RWPE2 (cell line): ENCODE measurements around the gene PDLIM4.

Experiments
- ATAC-seq: fragments of 200-7000 bp; cut with Tn5 transposase; 3 replicates; pipeline ENCODE4 v1.9.1; 2021; ENCODE audit warnings: low read depth
- DNase-seq: peaks from one replicate; pipeline ENCODE4 v3.0.0-alpha.2; 2020; ENCODE audit warnings: low spot score
- H3K27ac ChIP-seq: fragments of 450-650 bp; 2 replicates; pipeline ENCODE4 v1.5.1; 2017; ENCODE audit warnings: mild to moderate bottlenecking; ENCODE audit not compliant: poor library complexity, severe bottlenecking
- H3K27me3 ChIP-seq: fragments of 250-450 bp; sonication (Bioruptor Pico); 2 replicates; pipeline ENCODE4 v1.5.1; 2021; ENCODE audit warnings: mild to moderate bottlenecking, moderate library complexity; ENCODE audit not compliant: insufficient read depth, poor library complexity, severe bottlenecking
- H3K36me3 ChIP-seq: fragments of 250-450 bp; sonication (Bioruptor Pico); 2 replicates; pipeline ENCODE4 v1.5.1; 2020; ENCODE audit warnings: low read depth, mild to moderate bottlenecking, moderate library complexity
- H3K4me1 ChIP-seq: fragments of 250-450 bp; sonication (Bioruptor Pico); 2 replicates; pipeline ENCODE4 v1.5.1; 2021; ENCODE audit warnings: mild to moderate bottlenecking, moderate library complexity; ENCODE audit not compliant: insufficient read depth, poor library complexity, severe bottlenecking
- H3K4me3 ChIP-seq: fragments of 250-450 bp; sonication (Bioruptor Pico); 2 replicates; pipeline ENCODE4 v1.5.1; 2021; ENCODE audit warnings: mild to moderate bottlenecking, moderate library complexity; ENCODE audit not compliant: severe bottlenecking
- H3K9me3 ChIP-seq: fragments of 250-450 bp; sonication (Bioruptor Pico); 2 replicates; pipeline ENCODE4 v1.5.1; 2021; ENCODE audit warnings: mild to moderate bottlenecking, moderate library complexity; ENCODE audit not compliant: severe bottlenecking
- TF ChIP-seq, protein P1 (sequence below): fragments of 450-650 bp; IDR thresholded peaks from one replicate; pipeline ENCODE4 v1.5.1; 2017; ENCODE audit warnings: mild to moderate bottlenecking, moderate library complexity; ENCODE audit not compliant: poor library complexity, severe bottlenecking

The PDLIM4 gene

DNA sequence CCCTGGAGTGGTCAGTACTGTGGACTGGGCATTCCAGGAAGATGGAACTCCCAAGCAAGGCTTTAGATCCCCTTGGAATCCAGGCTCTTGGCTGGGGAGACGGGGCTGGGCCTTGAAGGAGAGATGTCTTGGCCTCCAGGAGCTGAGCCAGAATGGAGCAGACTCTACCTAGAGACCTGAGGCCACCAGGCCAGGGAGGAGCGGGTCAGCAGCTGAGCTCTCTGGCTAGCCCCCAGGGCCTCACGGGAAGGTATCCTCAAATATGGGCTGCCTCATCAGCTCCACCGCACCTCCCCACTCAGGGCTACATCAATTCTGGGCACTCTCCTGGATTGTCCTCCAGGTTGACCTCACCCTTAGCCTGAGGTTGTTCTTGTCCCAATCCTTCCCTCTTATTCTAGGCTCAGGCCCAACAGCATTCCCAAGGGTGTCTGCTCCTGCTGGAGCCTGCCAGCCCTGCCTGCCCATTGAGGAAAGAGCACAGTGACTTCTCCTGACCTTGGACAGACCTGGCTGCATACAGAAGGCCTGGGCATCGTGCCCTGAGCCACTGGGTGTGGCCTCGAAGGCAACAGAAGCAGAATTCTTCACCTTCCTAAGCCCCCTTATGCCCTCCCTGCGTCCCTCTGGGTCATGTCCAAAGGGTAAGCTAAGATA is 3.0 kb upstream of the PDLIM4 start:
- no peak overlapping the region for H3K27ac ChIP-seq
- ATAC-seq (no peak), DNase-seq (peak; percentile 40)
- no peaks in the 10 kb centered on the region for H3K9me3 ChIP-seq
- H3K4me1 ChIP-seq = peaks cover 11% of the 10 kb centered on the region
- H3K36me3 ChIP-seq = no peaks in the 10 kb centered on the region
- H3K27me3 ChIP-seq = no peaks in the 10 kb centered on the region
- TF ChIP-seq, protein P1, sequence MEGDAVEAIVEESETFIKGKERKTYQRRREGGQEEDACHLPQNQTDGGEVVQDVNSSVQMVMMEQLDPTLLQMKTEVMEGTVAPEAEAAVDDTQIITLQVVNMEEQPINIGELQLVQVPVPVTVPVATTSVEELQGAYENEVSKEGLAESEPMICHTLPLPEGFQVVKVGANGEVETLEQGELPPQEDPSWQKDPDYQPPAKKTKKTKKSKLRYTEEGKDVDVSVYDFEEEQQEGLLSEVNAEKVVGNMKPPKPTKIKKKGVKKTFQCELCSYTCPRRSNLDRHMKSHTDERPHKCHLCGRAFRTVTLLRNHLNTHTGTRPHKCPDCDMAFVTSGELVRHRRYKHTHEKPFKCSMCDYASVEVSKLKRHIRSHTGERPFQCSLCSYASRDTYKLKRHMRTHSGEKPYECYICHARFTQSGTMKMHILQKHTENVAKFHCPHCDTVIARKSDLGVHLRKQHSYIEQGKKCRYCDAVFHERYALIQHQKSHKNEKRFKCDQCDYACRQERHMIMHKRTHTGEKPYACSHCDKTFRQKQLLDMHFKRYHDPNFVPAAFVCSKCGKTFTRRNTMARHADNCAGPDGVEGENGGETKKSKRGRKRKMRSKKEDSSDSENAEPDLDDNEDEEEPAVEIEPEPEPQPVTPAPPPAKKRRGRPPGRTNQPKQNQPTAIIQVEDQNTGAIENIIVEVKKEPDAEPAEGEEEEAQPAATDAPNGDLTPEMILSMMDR = no peak
- H3K4me3 ChIP-seq = no peak overlapping the region

DNA sequence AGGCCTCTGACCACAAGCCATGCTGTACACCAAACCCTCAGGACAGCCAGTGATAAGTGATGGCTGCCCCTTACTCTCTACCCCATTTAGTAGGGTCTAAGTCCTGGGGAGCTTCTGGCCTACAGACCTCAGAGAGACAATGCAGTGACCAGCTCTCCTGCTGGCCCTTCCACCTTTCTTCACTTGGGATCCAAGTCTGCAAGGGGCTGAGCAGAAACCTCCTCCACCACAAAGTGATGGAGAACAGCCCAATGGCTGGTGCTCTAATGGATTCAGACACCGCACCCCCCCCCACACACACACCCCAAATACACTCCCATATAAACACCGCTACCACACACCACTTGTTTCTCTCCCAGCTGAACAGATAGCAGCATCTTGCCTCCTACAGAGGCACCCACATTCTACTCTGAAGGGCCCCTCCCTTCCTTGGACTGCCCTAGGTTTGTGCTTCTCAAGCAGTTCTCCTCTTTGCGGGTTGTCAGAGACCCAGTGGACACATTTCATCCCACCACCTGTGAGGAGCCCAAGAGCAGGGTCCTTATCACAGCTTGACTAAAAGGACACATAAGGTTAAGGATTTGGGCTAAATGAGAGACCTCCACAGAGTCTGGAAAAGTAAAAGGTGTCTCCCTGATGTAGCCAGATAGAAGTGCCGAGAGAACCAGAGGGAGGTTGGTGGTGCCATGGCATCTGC is 1.3 kb upstream of the PDLIM4 start:
- DNase-seq (peak; percentile 24), ATAC-seq (no peak)
- no peak overlapping the region for H3K27ac ChIP-seq
- no peaks in the 10 kb centered on the region for H3K36me3 ChIP-seq
- no peak overlapping the region for H3K4me3 ChIP-seq
- peaks cover 27% of the 10 kb centered on the region for H3K4me1 ChIP-seq
- TF ChIP-seq, protein P1 = no peak
- no peaks in the 10 kb centered on the region for H3K9me3 ChIP-seq
- H3K27me3 ChIP-seq = no peaks in the 10 kb centered on the region

- DNase-seq = no peak
- H3K9me3 ChIP-seq = no peaks in the 10 kb centered on the region
- peak overlapping the region; percentile 95 for H3K27ac ChIP-seq
- no peaks in the 10 kb centered on the region for H3K36me3 ChIP-seq
- no peak overlapping the region for H3K4me3 ChIP-seq
- H3K27me3 ChIP-seq = no peaks in the 10 kb centered on the region
- no peak for ATAC-seq
- TF ChIP-seq, protein P1 = no peak
- H3K4me1 ChIP-seq = peaks cover 28% of the 10 kb centered on the region
Observed at GRCh38 chr5:132256783-132257130, 739 bp upstream of the PDLIM4 start.

DNA sequence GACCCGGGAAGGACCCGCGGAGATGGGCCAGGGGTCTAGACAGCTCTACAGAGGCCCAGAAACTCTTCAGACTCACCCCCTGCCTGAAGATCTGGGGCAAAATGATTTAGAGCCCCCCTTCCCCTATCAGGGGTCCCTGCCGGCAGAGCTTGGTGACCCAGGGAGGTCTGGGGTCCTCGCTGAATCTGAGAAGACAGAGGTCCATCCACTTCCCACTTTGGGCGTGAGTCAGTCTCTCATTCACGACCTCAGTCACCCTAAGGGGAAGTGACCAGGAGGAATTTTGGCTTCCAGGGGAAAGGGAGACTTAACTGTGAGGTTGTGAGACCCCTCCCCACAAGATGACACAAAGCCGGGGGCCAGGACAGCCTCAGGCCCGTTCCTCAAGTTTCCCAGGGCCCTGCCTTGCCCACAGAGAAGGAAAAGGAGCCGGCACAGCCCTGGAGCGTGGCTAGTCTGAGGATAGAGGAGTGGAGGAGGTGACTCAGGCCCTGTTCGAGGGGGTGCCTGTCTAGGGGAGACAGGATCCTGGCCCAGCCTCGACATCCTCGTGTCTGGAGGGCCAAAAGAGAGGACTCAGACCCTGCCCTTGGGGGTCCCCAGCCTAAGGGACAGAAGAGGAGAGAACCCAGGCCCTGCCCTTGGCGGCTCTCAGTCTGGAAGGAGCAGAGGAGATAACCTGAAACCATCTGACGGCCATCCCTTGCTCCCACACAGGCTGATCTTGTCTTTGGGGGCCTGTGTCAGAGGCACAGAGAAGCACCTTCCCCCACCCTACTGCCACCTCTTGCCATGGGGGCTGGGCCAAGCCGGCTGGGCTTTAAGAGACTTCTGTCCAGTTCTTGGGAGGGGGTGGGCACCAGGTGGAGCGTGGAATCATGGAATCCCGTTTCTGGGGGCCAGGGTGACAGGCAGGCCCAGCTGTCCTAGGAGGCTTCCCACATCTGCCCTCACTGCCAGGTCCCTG is 889 bp downstream of the PDLIM4 start:
- ATAC-seq (peak; percentile 57), DNase-seq (peak; percentile 73)
- Histone ChIP-seq H3K4me1 (peaks cover 30% of the 10 kb centered on the region), H3K27ac (peak overlapping the region; percentile 95), H3K4me3 (peak overlapping the region; percentile 52), H3K36me3 (peaks cover 8% of the 10 kb centered on the region; the same call in 1 of the 2 replicates), H3K27me3 (no peaks in the 10 kb centered on the region), H3K9me3 (no peaks in the 10 kb centered on the region)
- TF ChIP-seq, protein P1 = no peak
